Measurements from ENCODE around the gene TRAPPC3. TPM values are rescaled to one million over a fixed set of nuclear protein-coding genes. Genes with fewer than 3 reads are reported as not detected.

Gene TRAPPC3
- total and polyA plus RNA-seq, 3 experiments from 2014 or later: 61.7 to 117 (median 63.1) TPM

DNA sequence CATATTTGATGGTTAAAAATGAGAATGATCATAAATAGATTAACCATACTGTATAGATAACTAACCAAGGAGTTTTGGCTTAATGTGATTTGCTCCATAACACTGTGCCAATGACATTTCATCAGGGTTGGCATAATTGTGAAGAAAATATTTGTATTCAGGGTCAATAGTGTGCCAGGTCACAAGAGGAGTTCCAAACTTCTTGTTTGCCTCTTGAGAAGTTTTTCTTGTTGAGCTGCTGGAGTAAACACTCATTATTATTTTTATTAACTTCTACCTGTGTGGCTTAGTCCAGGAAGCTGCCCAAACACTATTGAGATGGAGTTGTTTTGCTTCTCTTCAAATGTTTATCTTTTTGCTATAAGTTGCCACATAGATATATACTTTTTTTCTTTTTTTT lies 14.1 kb upstream of the TRAPPC3 start:
- peaks cover 0 to 44% (median 8%) of the 10 kb centered on the region in 3 donors for H3K36me3 Mint-ChIP-seq
- ChIA-PET POLR2A (interaction anchor here (1.3 kb wide), 1 partner anchor 14 kb away, joined by 10 read pairs; the partner anchor contains the start of gene TRAPPC3), CTCF (interaction anchor here (1.8 to 15.1 kb wide), 4 partner anchors 13 to 30 kb away, joined by 4 to 113 read pairs (median 46); partner anchors contain the start of gene TRAPPC3)
- H3K9me3 Mint-ChIP-seq: no peaks in the 10 kb centered on the region
- Histone ChIP-seq H3K9me3 (ENCODE audit: low read length) (no peaks in the 10 kb centered on the region), H3K36me3 (ENCODE audit: insufficient read depth, low read length) (peaks cover 6% of the 10 kb centered on the region), H3K4me3 (ENCODE audit: low read length) (no peak overlapping the region), H3K4me1 (ENCODE audit: insufficient read depth, low read length) (peaks cover 80% of the 10 kb centered on the region), H3K27ac (ENCODE audit: low read depth, low read length) (no peak overlapping the region), H3K27me3 (ENCODE audit: insufficient read depth, low read length, poor library complexity, severe bottlenecking) (no peaks in the 10 kb centered on the region)
- H3K27me3 Mint-ChIP-seq: no peaks in the 10 kb centered on the region
- peaks cover 74 to 85% (median 81%) of the 10 kb centered on the region in 3 donors for H3K4me1 Mint-ChIP-seq
- H3K27ac Mint-ChIP-seq: peak overlapping the region; percentile 39 to 99 (median 95)
- DNase-seq: no peak
- peak overlapping the region in 4 of 7 donors; percentile 54 to 84 (median 58) for H3K4me3 Mint-ChIP-seq

DNA sequence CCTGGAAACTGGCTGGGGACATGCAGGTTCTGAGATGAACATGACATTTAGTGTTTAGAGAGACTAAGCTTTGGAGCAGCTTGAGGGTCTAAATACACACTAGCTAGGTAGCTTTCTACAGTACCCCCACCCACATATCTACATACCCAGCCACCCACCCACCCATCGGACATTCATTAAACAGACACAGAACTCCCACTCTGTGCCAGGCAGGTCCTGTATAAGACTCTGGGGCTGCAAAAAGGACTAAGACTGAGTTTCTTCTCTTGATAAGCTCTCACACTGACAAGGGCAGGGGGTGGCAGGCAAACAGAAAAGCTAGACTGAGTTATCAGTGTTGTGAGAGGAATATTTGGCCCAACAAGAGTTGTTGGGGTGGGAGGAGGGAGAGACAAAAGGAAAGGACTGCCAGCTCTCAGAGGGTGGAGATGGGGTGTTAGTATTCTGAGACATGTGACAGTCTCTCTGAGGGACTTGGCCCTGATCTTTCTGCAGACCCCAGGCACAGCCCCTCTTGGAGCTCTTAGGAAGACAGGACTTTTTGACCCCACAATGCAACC lies 13.5 kb upstream of the TRAPPC3 start:
- POLR2A ChIA-PET: interaction anchor here (1.3 kb wide), 2 partner anchors 13 to 62 kb away, joined by 4 to 10 read pairs; partner anchors contain the start of gene TRAPPC3
- Mint-ChIP-seq H3K27ac (peak overlapping the region; percentile 90 to 99 (median 95)), H3K4me3 (peak overlapping the region in 6 of 7 donors; percentile 81 to 90 (median 84)), H3K9me3 (no peaks in the 10 kb centered on the region), H3K27me3 (no peaks in the 10 kb centered on the region), H3K36me3 (peaks cover 0 to 46% (median 8%) of the 10 kb centered on the region in 3 donors), H3K4me1 (peaks cover 78 to 87% (median 84%) of the 10 kb centered on the region in 3 donors)
- H3K4me1 ChIP-seq (ENCODE audit: insufficient read depth, low read length): peaks cover 86% of the 10 kb centered on the region
- H3K36me3 ChIP-seq (ENCODE audit: insufficient read depth, low read length): peaks cover 5% of the 10 kb centered on the region
- peak overlapping the region; percentile 78 for H3K4me3 ChIP-seq (ENCODE audit: low read length)
- H3K27ac ChIP-seq (ENCODE audit: low read depth, low read length): peak overlapping the region; percentile 87
- no peaks in the 10 kb centered on the region for H3K9me3 ChIP-seq (ENCODE audit: low read length)
- CTCF ChIA-PET: interaction anchor here (1.3 to 15.1 kb wide), 5 partner anchors 12 to 123 kb away, joined by 3 to 113 read pairs (median 4); partner anchors contain the start of gene TRAPPC3
- no peak for DNase-seq
- H3K27me3 ChIP-seq (ENCODE audit: insufficient read depth, low read length, poor library complexity, severe bottlenecking): no peaks in the 10 kb centered on the region

- H3K4me3 ChIP-seq (ENCODE audit: low read length): peak overlapping the region; percentile 78
- H3K27me3 ChIP-seq (ENCODE audit: insufficient read depth, low read length, poor library complexity, severe bottlenecking): no peaks in the 10 kb centered on the region
- H3K27me3 Mint-ChIP-seq: no peaks in the 10 kb centered on the region
- H3K9me3 Mint-ChIP-seq: no peaks in the 10 kb centered on the region
- H3K36me3 ChIP-seq (ENCODE audit: insufficient read depth, low read length): no peaks in the 10 kb centered on the region
- DNase-seq: peak; percentile 30 to 76 (median 55)
- H3K4me1 Mint-ChIP-seq: peaks cover 80 to 85% (median 85%) of the 10 kb centered on the region in 3 donors
- ChIA-PET POLR2A (interaction anchor here (1.1 to 3.1 kb wide), 5 partner anchors 12 to 63 kb away, joined by 3 to 43 read pairs (median 10); partner anchors contain the start of genes THRAP3 and TRAPPC3), CTCF (interaction anchor here (1.1 to 15.1 kb wide), 9 partner anchors 8 to 144 kb away, joined by 3 to 113 read pairs (median 4); partner anchors contain the start of genes SH3D21 and TRAPPC3)
- H3K9me3 ChIP-seq (ENCODE audit: low read length): no peaks in the 10 kb centered on the region
- peak overlapping the region; percentile 90 to 99 (median 95) for H3K27ac Mint-ChIP-seq
- H3K4me3 Mint-ChIP-seq: peak overlapping the region; percentile 81 to 90 (median 85)
- H3K4me1 ChIP-seq (ENCODE audit: insufficient read depth, low read length): peaks cover 83% of the 10 kb centered on the region
- peak overlapping the region; percentile 87 for H3K27ac ChIP-seq (ENCODE audit: low read depth, low read length)
- H3K36me3 Mint-ChIP-seq: peaks cover 0 to 48% (median 8%) of the 10 kb centered on the region in 3 donors
Measured at GRCh38 chr1:36161641-36162531, 12.6 kb upstream of the TRAPPC3 start.

GRCh38 chr1:36160949-36161485 lies 11.7 kb upstream of the TRAPPC3 start:
- CTCF ChIA-PET: interaction anchor here (1.1 to 15.1 kb wide), 8 partner anchors 9 to 145 kb away, joined by 3 to 113 read pairs (median 4); partner anchors contain the start of genes SH3D21 and TRAPPC3
- Histone ChIP-seq H3K36me3 (ENCODE audit: insufficient read depth, low read length) (no peaks in the 10 kb centered on the region), H3K9me3 (ENCODE audit: low read length) (no peaks in the 10 kb centered on the region), H3K27me3 (ENCODE audit: insufficient read depth, low read length, poor library complexity, severe bottlenecking) (no peaks in the 10 kb centered on the region), H3K4me3 (ENCODE audit: low read length) (peak overlapping the region; percentile 78), H3K27ac (ENCODE audit: low read depth, low read length) (peak overlapping the region; percentile 87), H3K4me1 (ENCODE audit: insufficient read depth, low read length) (peaks cover 75% of the 10 kb centered on the region)
- Mint-ChIP-seq H3K4me3 (peak overlapping the region; percentile 81 to 90 (median 85)), H3K27me3 (no peaks in the 10 kb centered on the region), H3K36me3 (peaks cover 0 to 45% (median 8%) of the 10 kb centered on the region in 3 donors), H3K9me3 (no peaks in the 10 kb centered on the region), H3K27ac (peak overlapping the region; percentile 90 to 99 (median 95)), H3K4me1 (peaks cover 74 to 79% (median 78%) of the 10 kb centered on the region in 3 donors)
- POLR2A ChIA-PET: interaction anchor here (1.1 to 3.1 kb wide), 3 partner anchors 11 to 63 kb away, joined by 3 to 43 read pairs (median 19); partner anchors contain the start of genes THRAP3 and TRAPPC3
- peak; percentile 45 to 77 (median 66) for DNase-seq

DNA sequence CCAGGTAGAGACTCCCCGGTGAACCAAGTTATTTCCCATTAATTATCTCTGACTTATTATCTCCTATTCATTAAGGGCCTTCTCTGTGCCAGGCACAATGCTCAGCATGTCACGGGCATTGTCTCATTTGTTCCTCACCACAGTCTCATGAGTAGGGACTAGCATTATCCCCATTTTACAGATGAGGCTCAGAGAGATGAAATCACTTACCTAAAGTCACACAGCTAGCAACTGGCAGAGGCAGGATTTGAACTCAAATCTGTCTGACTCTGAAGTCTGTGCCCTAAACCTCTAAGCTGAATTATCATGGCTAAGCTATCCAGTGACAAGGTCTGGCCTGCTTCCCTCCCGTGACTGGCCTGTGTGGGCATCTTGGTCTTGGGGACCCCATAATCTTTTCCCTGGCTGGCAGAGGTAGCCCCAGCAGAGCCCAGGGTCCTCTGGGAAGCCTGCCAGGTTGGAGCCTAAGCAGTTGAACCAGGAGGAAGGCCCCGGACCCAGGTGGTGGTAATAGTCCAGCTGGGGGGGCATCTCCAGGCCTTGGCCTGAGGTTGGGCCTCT lies 11.2 kb upstream of the TRAPPC3 start:
- H3K4me3 Mint-ChIP-seq: peak overlapping the region; percentile 81 to 90 (median 85)
- Histone ChIP-seq H3K4me1 (ENCODE audit: insufficient read depth, low read length) (peaks cover 72% of the 10 kb centered on the region), H3K27me3 (ENCODE audit: insufficient read depth, low read length, poor library complexity, severe bottlenecking) (no peaks in the 10 kb centered on the region), H3K4me3 (ENCODE audit: low read length) (peak overlapping the region; percentile 78), H3K27ac (ENCODE audit: low read depth, low read length) (peak overlapping the region; percentile 87), H3K9me3 (ENCODE audit: low read length) (no peaks in the 10 kb centered on the region), H3K36me3 (ENCODE audit: insufficient read depth, low read length) (no peaks in the 10 kb centered on the region)
- H3K27me3 Mint-ChIP-seq: no peaks in the 10 kb centered on the region
- no peak for DNase-seq
- H3K36me3 Mint-ChIP-seq: peaks cover 0 to 43% (median 8%) of the 10 kb centered on the region in 3 donors
- ChIA-PET CTCF (interaction anchor here (1.2 to 15.1 kb wide), 7 partner anchors 10 to 146 kb away, joined by 3 to 113 read pairs (median 5); partner anchors contain the start of genes SH3D21 and TRAPPC3), POLR2A (interaction anchor here (1.1 to 3.1 kb wide), 3 partner anchors 10 to 64 kb away, joined by 4 to 43 read pairs (median 19); partner anchors contain the start of genes THRAP3 and TRAPPC3)
- no peaks in the 10 kb centered on the region for H3K9me3 Mint-ChIP-seq
- peaks cover 72 to 77% (median 76%) of the 10 kb centered on the region in 3 donors for H3K4me1 Mint-ChIP-seq
- H3K27ac Mint-ChIP-seq: peak overlapping the region; percentile 62 to 99 (median 95)

DNA sequence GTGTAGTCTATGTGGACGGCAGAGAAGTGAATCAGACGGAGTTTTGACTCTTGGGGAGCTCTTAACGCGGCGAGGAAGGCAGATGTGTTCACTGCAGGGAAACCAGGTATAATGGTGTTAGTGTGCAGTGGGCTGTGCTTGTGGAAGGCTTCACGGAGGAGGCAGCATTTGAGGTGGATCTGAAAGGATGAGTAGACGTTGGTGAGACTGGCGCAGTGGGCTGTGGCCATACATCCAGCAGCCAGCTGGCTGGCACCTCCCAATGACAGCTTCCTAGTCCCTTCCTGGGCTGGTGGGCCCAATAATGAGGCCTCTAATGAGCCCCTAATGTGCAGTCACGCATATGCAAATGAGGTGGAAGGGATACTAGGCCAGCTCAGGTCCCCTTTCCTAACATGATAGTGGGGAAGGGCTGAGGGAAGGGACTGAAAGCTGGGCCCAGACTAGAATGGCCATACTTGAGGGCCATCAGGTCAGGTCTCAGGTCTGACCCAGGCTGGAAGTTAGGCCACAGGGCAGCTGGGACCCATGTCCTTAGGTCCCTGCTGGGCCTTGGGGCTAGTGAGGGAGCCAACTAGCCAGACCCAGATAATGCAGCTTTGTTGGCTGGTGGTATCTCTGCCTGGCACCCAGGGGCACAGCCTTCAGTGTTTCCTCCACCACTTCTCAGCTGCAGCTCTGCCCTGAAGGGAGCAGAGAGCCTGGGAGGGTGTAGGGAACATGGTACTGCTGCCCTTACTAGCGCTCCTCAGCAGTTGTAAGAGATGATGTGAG lies 10.5 kb upstream of the TRAPPC3 start:
- Mint-ChIP-seq H3K36me3 (peaks cover 0 to 42% (median 7%) of the 10 kb centered on the region in 3 donors), H3K27me3 (no peaks in the 10 kb centered on the region), H3K27ac (peak overlapping the region; percentile 62 to 99 (median 95)), H3K9me3 (no peaks in the 10 kb centered on the region), H3K4me1 (peaks cover 75 to 81% (median 76%) of the 10 kb centered on the region in 3 donors), H3K4me3 (peak overlapping the region; percentile 81 to 90 (median 85))
- DNase-seq: no peak
- ChIA-PET POLR2A (interaction anchor here (1.1 to 3.1 kb wide), 3 partner anchors 10 to 64 kb away, joined by 4 to 43 read pairs (median 19); partner anchors contain the start of genes THRAP3 and TRAPPC3), CTCF (interaction anchor here (1.2 to 15.1 kb wide), 7 partner anchors 10 to 123 kb away, joined by 3 to 113 read pairs (median 5); partner anchors contain the start of gene TRAPPC3)
- Histone ChIP-seq H3K9me3 (ENCODE audit: low read length) (no peaks in the 10 kb centered on the region), H3K4me3 (ENCODE audit: low read length) (peak overlapping the region; percentile 78), H3K36me3 (ENCODE audit: insufficient read depth, low read length) (no peaks in the 10 kb centered on the region), H3K27ac (ENCODE audit: low read depth, low read length) (peak overlapping the region; percentile 87), H3K27me3 (ENCODE audit: insufficient read depth, low read length, poor library complexity, severe bottlenecking) (no peaks in the 10 kb centered on the region), H3K4me1 (ENCODE audit: insufficient read depth, low read length) (peaks cover 74% of the 10 kb centered on the region)

Measured in CD8-positive, alpha-beta memory T cell (primary cell).